ENCODE results near the gene GUCD1. TPM values are rescaled to one million over a fixed set of nuclear protein-coding genes. Genes with fewer than 3 reads are reported as not detected.
"Not testable (repeated sequence)": the region's sequence is repeated elsewhere in the genome, so short reads cannot be mapped to it uniquely, and the experiment has no call there.

Gene GUCD1
- total RNA-seq, 4 donors from 2014 or later = 215 to 315 (median 238) TPM

DNA sequence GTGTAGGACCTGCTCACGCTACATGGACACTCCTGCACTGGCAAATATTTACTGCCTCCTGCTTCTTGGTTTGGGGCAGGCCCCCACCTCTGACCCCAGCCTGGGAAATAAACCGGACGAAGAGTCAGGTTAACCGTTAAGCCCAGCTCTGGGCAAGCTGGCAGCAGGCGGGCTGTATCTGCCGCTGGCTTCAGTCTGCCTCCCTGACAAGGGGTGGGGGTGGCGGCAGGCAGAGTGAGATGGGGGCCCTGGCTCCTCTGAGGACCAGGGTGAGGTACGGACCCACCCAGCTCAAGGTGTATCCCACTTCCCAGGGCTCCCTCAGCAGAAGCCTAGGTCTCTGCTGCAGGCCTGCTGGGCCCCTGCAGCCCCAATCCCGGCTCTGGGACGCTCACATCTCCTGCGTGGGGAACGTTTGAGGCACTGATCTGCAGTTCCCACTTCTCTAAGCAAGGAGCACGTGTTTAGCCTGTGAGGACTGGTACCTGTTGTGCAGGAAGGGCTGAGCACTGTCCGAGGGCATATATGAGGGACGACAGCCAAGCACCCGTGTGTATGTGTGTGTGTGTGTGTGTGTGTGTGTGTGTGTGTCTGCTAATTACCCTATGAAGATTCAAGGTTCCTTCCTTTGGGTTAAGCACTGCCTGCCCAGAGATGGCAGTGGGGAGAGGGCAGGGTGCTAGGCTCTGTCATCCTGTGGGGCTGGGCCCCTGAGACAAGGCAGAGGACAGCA, 39.1 kb upstream of the GUCD1 start:
- no peak for TF ChIP-seq POLR2A (IDR thresholded peaks at IDR 0.05)
- TF ChIP-seq, protein P1, sequence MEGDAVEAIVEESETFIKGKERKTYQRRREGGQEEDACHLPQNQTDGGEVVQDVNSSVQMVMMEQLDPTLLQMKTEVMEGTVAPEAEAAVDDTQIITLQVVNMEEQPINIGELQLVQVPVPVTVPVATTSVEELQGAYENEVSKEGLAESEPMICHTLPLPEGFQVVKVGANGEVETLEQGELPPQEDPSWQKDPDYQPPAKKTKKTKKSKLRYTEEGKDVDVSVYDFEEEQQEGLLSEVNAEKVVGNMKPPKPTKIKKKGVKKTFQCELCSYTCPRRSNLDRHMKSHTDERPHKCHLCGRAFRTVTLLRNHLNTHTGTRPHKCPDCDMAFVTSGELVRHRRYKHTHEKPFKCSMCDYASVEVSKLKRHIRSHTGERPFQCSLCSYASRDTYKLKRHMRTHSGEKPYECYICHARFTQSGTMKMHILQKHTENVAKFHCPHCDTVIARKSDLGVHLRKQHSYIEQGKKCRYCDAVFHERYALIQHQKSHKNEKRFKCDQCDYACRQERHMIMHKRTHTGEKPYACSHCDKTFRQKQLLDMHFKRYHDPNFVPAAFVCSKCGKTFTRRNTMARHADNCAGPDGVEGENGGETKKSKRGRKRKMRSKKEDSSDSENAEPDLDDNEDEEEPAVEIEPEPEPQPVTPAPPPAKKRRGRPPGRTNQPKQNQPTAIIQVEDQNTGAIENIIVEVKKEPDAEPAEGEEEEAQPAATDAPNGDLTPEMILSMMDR (IDR thresholded peaks at IDR 0.05 in 4 of 5, conservative IDR thresholded peaks at IDR 0.05 in 1 of 5) = no peak

DNA sequence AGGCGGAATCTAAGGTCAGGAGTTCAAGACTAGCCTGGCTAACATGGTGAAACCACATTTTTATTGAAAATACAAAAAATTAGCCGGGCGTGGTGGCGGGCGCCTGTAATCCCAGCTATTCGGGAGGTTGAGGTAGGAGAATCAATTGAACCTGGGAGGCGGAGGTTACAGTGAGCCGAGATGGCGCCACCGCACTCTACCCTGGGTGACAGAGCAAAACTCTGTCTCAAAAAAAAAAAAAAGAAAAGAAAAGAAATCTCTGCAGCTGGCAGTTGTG, 38.6 kb upstream of the GUCD1 start:
- H3K27me3 ChIP-seq; DNase-seq; in situ Hi-C loops (cut with MboI; ENCODE audit: low sequenced_read_pairs in 4 of 4); ATAC-seq; H3K9me3 ChIP-seq; H3K4me1 ChIP-seq; H3K36me3 ChIP-seq: not testable (repeated sequence)
- Histone ChIP-seq H3K4me3 (peak overlapping the region; percentile 48 to 63 (median 58)), H3K27ac (peak overlapping the region; percentile 31 to 64 (median 56))
- intact Hi-C loops (cut with DNase I; ENCODE audit: low total_unique reads) = loop anchor here (1.0 kb wide), 1 partner anchor 38 kb away; the partner anchor contains the start of genes GUCD1 and SNRPD3

More for the DNA sequence above, 39.1 kb upstream of the GUCD1 start:
- ATAC-seq (no peak), DNase-seq (no peak)
- in situ Hi-C loops (cut with MboI; ENCODE audit: low sequenced_read_pairs in 4 of 4) (no loop called here), intact Hi-C loops (cut with DNase I; ENCODE audit: low total_unique reads) (loop anchor here (1.0 kb wide), 1 partner anchor 39 kb away; the partner anchor contains the start of genes GUCD1 and SNRPD3)
- Histone ChIP-seq H3K4me3 (no peak overlapping the region), H3K9me3 (no peaks in the 10 kb centered on the region), H3K4me1 (no peaks in the 10 kb centered on the region), H3K27ac (no peak overlapping the region), H3K36me3 (no peaks in the 10 kb centered on the region), H3K27me3 (no peaks in the 10 kb centered on the region)

- H3K4me3 ChIP-seq = peak within 1 kb of the TSS; percentile 56 to 75 (median 62)
- H3K4me1 ChIP-seq = no peaks in the 10 kb centered on the region
- intact Hi-C loops (cut with DNase I; ENCODE audit: low total_unique reads) (loop anchor here (1.0 kb wide), 1 partner anchor 38 kb away; the partner anchor contains the start of genes GUCD1 and SNRPD3), in situ Hi-C loops (cut with MboI; ENCODE audit: low sequenced_read_pairs in 4 of 4) (no loop called here)
- no peaks in the 10 kb centered on the region for H3K9me3 ChIP-seq
- DNase-seq = peak; percentile 55 to 71
- TF ChIP-seq POLR2A (IDR thresholded peaks at IDR 0.05) = peak in 1 of 2 donors; percentile 37
- TF ChIP-seq, protein P1 (IDR thresholded peaks at IDR 0.05 in 4 of 5, conservative IDR thresholded peaks at IDR 0.05 in 1 of 5) = no peak
- H3K36me3 ChIP-seq = no peaks in the 10 kb centered on the region
- ATAC-seq = peak; percentile 56 to 84
- H3K27me3 ChIP-seq = no peaks in the 10 kb centered on the region
- peak within 1 kb of the TSS; percentile 54 to 64 (median 64) for H3K27ac ChIP-seq
These were observed 38.1 kb upstream of the GUCD1 start, which contains the start of gene LRRC75B for GRCh38 chr22:24592851-24593558. Gene LRRC75B, minus strand, starts transcription at chr22:24593073. Its CDS starts 34 bp downstream, at chr22:24593039.

- DNase-seq (no peak), ATAC-seq (peak; percentile 17 to 29)
- intact Hi-C loops (cut with DNase I; ENCODE audit: low total_unique reads) = no loop called here
- Histone ChIP-seq H3K4me3 (peak overlapping the region; percentile 56 to 75 (median 62)), H3K27me3 (no peaks in the 10 kb centered on the region), H3K27ac (peak overlapping the region; percentile 54 to 64 (median 63)), H3K36me3 (no peaks in the 10 kb centered on the region), H3K9me3 (no peaks in the 10 kb centered on the region), H3K4me1 (no peaks in the 10 kb centered on the region)
- TF ChIP-seq, protein P1 (IDR thresholded peaks at IDR 0.05 in 4 of 5, conservative IDR thresholded peaks at IDR 0.05 in 1 of 5) = no peak
- no peak for TF ChIP-seq POLR2A (IDR thresholded peaks at IDR 0.05)
- in situ Hi-C loops (cut with MboI; ENCODE audit: low sequenced_read_pairs in 4 of 4) = no loop called here
These were observed 37.3 kb upstream of the GUCD1 start for GRCh38 chr22:24592058-24592850.
